Midbrain (tissue), 1 donor: Measurements from ENCODE around the gene PECR.

Experiments
- DNase-seq: peaks from one replicate; lab custom pipeline; 2025; lab: John Stamatoyannopoulos, UW

PECR gene

DNA sequence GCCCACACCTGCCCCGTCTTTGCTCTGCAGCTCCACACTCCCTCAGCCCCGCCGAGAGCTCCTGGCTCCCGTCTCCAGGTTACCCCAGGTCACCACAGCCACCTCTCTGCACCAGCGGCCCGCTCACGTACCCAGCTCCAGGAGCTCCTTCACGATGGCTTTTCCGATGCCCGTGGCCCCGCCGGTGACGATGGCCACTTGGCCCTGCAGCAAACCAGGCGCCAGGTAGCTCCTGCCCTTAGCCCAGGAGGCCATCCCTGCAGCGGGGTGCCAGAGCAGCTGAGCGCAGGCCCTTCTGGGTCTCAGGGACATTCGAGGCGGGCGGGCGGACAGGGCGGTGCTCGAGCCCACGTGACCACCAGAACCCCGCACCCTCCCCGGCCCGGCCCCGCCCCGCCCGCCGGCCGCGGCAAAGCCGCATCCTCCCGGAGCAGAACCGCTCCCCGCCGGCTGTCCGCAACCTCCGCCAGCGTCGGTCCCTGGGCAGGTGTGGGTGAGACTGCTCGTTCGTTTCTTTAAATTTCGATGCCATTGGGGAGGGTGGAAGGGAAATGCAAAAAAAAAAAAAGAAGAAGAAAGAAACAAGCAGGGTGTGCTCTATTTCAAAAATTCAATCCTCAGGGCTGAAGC, at the start of gene PECR, which contains the start of gene TMEM169:
TSS of gene PECR (minus strand) at position 323 of the 630 bp plus-strand sequence. CDS start at position 255, 68 bp downstream.
TSS of gene TMEM169 (plus strand) at position 433 of the 630 bp plus-strand sequence. CDS start 14,045 bp downstream, outside the sequence.
- peak; percentile 90 for DNase-seq

DNA sequence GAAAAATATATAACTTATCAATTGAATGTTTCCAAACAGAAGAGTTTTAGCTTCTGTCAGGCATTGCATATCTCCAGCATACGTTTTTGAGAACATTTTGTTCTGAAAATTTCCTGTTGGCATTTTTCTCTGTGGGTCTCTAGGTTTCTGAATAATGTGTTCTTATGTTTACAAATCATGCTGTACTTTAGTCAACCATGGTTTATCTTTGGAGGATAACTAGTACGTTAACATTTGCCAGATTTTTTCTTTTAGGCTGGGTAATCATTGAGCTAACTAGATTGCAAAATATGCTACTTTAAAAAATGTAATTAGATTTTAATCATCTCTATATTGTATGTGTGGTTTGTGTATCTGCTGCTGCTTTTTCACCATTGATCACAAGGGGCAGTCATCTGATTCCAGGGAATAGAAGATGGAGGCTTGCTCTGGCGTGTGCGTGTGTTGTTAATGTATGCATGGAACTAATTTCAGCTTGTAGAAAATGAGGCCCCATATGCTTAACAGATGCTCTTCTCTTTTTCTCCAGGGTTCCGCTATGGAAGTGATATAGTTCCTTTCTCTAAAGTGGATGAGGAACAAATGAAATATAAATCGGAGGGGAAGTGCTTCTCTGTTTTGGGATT, 48.9 kb upstream of the PECR start:
- DNase-seq, result no peak

DNA sequence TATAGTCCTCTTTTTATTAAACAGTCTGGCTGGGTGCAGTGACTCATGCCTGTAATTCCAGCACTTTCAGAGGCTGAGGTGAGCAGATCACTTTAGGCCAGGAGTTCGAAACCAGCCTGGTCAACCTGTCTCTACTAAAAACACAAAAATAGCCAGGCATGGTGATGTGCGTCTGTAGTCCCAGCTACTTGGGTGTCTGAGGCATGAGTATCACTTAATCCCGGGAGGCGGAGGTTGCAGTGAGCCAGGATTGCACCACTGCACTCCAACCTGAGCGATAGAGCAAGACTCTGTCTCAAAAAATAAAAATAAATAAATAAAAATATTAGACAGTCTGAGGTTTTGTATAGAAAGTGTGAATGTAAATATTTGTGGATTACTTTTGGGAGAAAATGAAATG, 45.3 kb upstream of the PECR start:
- DNase-seq, result no peak

DNA sequence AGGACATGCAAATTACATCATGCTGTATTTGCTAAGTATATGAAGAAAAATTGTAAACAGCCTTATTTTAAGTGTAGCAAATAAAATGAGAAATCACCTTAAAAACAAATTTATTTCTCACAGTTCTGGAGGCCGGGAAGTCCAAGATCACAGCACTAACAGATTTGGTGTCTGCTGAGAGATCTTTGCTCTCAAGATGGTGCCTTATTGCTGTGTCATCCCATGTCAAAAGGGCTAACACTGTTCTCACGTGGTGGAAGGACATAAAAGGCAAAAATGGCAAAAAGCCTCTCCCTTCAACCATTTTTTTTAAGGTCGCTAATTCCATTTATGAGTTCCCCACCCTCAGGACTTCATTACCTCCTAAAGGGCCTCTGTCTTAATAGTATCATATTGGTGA, 39.6 kb upstream of the PECR start:
- no peak for DNase-seq

DNA sequence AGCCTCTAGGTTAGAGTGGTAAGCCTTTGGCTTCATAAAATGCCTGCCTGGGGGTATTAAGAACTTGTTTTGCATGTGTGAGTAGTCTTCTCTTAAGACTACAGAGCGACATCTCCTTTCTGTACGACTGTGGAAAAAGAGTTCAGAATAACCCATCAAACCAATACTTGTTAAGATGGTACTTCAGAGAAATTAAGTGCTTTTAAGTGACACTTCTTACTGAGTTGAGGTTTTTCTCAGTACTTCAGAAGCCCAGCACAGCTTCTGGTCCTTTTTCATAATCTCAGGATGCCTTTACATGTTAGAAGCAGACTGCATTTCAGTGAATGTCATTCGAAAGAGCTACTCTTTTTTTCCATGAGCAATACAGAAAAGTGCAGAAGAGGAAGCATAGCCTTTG, 38.4 kb upstream of the PECR start:
- no peak for DNase-seq

DNA sequence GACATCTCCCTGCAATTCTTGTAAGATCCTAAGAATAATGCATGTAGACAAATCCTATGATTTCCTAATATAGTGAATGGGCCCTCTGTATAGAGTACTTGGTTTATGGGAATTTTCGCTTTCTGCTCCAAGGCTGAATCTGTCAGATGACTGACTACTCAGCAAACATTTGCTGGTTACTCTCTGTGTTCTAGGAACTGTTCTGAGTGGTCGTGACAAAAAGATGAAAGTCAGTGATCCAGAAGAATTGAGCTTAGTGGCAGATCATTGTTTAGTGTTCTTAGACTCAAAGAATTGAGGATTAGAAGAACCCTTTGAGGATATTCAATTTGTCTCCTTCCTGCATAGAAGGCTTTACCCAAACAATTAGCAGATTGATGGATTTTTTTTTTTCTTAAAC, 37.5 kb upstream of the PECR start:
- DNase-seq, result no peak

DNA sequence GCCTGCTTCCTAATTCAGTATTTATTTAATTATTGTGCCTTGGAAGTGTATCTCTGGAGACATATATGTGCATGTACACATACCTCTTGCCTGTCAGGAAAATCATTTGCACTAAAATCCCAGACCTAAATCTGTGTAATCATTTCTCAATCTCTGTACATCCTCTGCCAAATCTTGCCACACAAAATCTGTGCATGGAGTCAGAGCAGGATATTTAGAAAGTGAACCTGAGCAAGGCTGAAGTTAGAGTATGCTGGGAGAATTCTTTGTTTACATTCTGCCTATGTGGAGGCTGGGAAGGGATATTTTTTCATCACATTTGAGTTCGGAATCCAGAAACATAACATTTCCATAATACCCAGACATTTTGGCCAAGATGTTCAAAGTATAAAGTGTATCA, 36.9 kb upstream of the PECR start:
- no peak for DNase-seq

DNA sequence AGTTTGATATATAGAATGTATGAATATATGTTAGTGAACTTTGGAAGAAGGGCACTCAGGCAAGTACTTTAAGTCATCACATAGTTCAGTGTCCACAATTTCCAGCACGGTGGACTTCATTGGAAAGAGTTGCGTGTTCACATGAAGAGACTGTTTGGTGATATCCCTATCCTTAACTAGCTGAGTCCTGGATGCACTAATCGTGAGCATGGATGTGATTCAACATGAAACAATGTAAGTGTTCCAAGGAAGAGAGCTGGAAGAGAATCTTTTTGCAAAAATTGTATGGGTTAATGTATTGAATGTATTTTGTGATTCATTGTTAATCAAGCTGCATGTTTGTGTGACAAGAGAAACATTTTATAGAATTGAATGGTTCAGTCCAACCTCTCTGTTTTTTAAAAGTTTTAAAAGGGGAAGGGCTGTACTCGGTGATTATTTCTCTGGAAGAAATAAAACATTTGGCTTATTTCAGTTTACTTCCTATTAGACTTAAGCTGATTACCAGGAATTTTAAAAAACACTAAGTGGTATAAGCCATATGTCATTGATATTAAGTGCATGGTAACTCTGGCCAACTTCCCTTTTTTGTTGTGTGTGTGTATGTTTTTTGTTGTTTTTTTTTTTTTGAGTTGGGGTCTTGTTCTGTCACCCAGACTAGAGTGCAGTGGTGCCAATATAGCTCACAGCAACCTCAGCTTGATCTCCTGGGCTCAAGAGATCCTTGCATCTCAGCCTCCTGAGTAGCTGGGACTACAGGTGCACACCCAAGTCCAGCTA, 36.1 kb upstream of the PECR start:
- no peak for DNase-seq

DNA sequence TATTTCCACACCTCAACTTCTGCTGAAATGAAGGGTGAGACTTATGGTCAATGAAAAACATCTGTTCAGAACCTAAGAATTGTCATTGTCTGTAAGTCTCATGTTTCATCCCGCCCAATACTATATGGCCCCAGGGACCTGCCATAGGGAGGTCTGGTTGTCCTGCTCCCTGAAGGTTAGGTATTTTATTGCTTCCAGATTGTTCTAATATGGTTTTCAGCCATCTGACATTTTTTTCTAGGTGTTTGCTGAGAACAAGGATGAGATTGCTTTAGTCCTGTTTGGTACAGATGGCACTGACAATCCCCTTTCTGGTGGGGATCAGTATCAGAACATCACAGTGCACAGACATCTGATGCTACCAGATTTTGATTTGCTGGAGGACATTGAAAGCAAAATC, 34.8 kb upstream of the PECR start:
- DNase-seq, result no peak

DNA sequence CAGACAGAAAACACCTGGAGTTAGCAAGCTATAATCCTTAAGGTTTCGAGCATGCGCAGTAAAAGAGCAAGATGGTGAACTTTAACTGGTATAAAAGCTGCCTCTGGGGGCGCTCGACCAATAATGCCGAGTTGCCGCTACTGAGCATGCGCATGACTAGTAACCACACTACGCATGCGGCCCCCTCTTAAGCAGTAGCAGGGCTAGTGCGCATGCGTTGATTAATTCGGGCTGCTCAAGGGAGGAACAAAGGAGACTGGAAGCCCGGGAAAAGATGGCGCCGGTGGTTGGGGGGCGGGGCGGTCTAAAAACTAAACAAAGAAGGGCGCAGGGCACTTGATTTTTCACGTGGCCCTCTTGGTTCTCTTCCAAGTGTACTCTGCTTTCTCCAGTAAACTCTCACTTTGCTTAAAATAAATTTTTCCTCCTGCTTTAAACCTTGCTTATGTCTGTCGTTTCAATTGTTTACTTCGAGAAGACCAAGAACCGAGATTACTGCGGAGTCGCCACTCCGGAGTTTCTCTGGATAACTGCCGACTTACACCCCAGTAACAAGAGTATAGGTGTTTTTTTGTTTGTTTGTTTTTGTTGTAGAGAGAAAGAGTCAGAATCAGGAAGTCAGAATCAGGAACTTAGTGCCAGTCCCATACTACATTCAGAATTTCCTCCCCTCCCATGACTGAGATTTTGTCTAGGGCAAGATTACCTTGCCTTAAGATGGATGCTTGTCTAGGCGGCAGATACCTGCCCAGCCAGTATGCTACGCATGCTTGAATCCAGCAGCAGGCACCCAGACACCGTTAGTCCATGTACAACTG, 33.3 kb upstream of the PECR start:
- DNase-seq, result peak; percentile 95

DNA sequence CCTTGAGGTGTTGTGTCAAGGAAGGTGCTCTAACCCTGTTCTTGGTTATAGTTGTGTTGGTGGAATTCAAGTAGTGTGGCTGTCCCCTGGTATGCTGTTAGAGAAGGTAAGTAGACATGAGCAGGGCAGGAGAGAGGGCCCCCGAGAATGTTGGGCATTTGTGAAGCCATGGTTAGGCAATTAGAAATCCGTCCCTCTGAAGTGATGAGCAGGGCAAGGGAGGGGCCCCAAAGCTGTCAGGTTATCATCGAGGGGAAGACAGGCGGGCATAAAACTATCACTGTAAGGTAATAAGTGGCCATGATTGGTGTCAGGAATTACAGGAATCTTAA, 32.7 kb upstream of the PECR start:
- DNase-seq, result no peak

DNA sequence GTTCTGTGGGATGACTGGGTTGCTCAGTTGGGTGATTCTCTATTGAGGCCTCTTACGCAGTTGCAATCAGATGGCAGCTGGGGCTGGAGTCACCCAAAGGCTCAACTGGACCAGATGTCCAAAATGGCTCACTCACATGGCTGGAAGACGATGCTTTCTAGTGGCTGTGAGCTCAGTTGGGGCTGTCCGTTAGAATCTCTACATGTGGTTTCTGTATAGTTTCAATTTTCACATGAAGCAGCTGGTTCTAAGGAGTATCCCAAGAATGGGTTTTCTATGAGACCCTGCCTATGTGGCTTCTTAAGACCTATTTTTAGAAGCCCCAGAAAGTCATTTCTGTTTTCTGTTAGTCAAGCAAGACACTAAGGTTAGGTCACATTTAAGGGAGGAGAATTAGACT, 32.0 kb upstream of the PECR start:
- no peak for DNase-seq

DNA sequence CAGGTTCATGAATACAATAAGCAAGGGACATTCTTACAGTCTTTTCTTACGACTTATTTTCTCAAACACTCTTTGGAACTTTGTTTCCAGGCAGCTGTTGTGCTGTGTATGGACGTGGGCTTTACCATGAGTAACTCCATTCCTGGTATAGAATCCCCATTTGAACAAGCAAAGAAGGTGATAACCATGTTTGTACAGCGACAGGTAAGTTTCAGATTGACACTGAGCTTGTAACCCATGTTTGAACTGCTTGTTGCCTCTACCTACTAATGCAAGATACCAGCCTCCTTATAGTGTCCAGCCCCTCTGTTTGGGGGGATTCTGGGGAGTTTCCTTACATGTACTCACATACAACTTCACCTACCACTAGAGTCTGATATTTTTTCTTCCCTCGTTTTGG, 31.3 kb upstream of the PECR start:
- DNase-seq, result no peak

DNA sequence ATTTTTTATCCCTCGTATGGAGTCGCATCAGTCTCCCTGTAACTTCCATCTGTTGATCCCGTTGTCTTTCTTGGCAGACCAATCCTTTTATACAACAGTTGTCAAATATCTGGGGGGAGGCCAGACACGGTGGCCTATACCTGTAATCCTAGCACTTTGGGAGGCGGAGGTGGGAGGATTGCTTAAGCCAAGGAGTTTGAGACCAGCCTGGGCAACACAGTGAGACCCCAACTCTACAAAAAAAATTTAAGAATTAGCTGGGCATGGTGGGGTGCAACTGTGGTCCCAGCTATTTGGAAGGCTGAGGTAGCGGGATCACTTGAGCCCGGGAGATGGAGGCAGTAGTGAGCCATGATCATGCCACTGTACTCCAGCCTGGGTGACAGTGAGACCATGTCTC, 29.5 kb upstream of the PECR start:
- no peak for DNase-seq

DNA sequence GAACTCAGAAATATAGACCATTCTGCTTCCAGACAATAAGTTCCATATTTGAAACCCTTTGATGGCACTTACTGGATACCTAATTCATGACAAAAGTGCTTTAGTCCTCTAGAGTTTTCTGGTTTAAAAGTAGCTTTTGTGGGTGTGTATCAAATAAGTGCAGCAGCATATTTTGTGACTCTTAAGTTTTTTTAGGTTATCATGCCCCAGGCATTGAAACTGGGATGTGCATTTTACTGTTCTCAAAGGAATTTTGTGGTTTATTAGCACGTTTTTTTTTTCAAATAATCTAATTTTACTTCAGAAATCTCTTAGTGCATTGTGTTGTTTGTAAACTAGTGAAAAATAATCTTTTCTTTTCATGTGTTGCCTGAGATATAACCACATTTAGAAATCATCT, 29.0 kb upstream of the PECR start:
- DNase-seq, result no peak

DNA sequence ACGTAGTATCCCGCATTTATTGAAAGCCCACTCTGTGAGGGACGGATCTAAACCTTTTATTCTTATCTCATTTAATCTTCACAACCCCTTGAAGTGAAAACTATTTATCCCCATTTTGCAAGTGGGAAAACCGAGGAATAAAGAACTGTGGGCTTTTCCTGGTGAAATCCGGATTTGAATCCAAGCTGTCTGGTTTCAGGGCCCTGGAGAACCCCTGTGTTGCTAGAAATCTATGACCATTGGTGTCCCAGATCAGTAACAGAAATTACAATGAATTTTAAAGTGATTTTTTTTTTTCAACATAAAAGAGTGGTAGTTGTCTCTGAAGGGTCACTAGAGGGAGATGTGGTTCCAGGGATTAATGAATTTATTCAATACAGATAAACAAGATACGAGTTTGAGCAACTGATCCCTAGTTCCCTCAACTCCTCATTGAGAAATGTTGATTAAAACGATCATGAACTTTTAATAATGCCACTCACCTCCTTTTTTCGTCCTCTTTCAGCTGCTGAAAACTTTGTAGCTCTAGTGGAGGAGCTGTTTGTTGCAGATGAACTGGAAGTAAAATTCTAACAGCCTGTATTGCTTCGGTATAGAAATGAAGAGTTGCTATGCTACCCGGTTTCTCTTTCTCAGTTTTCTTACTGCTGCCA, 28.5 kb upstream of the PECR start:
- DNase-seq, result no peak

DNA sequence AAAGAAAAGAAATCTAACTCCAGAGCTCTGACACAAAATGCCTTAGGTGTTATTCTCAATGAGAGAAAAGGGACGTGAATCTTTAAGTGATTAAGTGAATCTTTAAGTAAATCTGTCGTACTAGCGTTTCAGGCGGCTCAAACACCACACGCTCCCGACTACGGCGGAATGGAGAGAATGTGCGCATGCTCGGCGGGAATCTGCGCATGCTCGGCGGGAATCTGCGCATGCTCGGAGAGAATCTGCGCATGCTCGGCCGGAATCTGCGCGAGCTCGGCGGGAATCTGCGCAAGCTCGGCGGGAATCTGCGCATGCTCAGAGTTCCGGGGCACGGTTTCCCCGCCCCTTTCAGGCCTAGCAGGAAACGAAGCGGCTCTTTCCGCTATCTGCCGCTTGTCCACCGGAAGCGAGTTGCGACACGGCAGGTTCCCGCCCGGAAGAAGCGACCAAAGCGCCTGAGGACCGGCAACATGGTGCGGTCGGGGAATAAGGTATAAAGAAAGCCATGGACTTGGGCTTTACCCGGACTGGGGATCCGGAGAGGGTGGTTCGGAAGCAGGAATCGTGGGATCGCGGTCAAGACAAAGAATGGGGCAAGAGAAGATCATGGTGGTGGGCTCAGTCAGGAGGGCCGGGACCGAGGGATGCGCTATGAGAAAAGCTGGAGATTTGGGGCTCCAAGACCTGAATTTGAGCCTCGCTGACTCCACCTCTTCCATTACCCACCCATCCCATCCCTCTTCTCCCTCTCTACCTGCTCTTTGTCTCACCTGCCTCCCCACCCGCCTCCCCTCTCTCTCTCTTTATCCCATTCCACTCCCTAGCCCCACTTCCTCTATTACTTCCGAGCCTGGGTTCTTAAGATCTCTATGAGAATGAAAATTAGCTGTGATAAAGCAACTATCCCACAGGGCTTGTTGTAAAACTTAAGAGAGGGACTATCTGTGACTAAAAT, 27.6 kb upstream of the PECR start, which contains the start of gene XRCC5:
TSS of gene XRCC5 (plus strand) at position 382 of the 955 bp plus-strand sequence. CDS start at position 471, 89 bp downstream.
- peak; percentile 93 for DNase-seq

DNA sequence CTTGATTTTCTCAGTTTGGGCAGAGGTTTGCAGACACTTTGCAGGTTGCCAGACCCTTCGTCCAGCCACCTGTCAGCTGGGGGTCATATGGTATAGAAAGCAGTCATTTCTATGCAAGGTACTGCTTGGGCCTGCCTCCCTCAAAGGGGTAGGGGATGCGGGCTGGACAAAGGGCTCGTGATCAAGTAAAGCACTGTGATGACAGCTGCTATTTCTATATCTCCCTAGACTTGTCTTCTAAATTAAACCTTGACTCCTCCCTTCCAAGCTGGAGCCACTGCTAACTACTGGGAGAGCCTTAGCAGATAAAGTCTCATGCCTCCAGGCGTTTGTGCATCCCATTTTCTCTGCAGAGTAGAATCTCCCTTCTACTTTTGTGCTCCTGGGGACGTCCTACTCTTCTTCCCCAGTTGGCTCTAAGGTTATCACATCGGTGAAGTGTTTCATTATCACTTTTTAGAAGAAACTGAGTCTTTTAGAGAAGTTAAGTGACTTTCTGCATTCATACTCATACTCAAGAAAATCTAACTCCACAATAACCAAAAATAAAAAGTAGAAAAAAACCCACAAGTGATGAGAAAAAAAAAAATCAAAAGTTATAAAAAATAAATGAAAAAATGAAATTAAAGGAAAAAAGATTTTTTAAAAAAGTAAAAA, 26.8 kb upstream of the PECR start:
- DNase-seq, result no peak

DNA sequence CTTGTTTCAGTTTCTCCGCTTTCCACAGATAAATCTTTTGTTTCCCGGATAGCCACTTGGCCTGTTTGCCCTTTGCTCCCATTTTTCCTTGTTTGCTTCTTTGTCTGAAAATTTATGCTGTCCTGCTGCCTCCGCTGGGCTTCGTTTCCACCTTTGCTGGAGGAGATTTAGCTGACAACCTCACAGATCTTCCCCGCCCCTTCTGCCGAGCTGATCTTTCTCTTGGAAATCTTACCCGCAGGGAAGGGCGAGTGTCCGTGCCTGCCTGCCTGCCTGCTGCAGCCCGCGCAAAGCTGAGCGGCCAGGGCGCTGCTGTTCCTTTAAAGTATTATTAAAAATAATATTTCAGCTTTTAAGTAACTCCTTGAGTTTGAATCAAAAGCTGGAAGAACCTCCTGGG, 26.2 kb upstream of the PECR start:
- no peak for DNase-seq

DNA sequence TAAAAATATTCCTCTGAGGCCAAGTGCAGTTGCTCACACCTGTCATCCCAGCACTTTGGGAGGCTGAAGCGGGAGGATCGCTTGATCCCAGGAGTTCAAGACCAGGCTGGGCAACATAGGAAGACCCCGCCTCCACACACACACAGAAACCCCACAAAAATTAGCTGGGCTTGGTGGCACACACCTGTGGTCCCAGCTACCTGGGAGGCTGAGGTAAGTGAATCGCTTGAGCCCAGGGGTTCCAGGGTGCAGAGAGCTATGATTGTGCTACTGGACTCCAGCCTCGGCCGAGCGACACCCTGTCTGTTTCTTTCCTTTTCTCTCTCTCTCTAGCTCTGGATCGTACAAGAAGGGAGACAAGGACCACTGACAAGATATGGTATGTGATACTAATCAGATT, 25.7 kb upstream of the PECR start:
- DNase-seq, result no peak
